Brain microvascular endothelial cell (primary cell): ENCODE measurements around the gene CREB5.

Experiments
- DNase-seq: peaks from one replicate; pipeline ENCODE4 v3.0.0-alpha.2; 2020
- H3K27ac ChIP-seq: fragments of 250-450 bp; sonication (Bioruptor Pico); 2 replicates; pipeline ENCODE4 v1.5.1; 2020; ENCODE audit warnings: mild to moderate bottlenecking, moderate library complexity
- H3K27me3 ChIP-seq: fragments of 250-450 bp; sonication (Bioruptor Pico); replicated peaks from 2 replicates; pipeline ENCODE4 v1.5.1; 2020; ENCODE audit warnings: mild to moderate bottlenecking
- H3K36me3 ChIP-seq: fragments of 250-450 bp; sonication (Bioruptor Pico); replicated peaks from 2 replicates; pipeline ENCODE4 v1.5.1; 2020; ENCODE audit warnings: mild to moderate bottlenecking
- H3K4me3 ChIP-seq: 2 replicates; pipeline ENCODE4 v1.5.1; 2011; ENCODE audit warnings: low read depth, mild to moderate bottlenecking, control low read depth, low read length, moderate library complexity
- in situ Hi-C: cut with HindIII; loops from 2 replicates; pipeline ENCODE4 v1.10.0; 2017; ENCODE audit warnings: low sequenced_read_pairs, low pct_ligation_motif_present
- TF ChIP-seq, protein P1 (sequence below): IDR thresholded peaks from 2 replicates; pipeline ENCODE4 v1.5.1; 2011; ENCODE audit warnings: low read depth, mild to moderate bottlenecking, moderate library complexity, low read length, control low read depth, inconsistent platforms; ENCODE audit errors: missing control alignments

The CREB5 gene

DNA sequence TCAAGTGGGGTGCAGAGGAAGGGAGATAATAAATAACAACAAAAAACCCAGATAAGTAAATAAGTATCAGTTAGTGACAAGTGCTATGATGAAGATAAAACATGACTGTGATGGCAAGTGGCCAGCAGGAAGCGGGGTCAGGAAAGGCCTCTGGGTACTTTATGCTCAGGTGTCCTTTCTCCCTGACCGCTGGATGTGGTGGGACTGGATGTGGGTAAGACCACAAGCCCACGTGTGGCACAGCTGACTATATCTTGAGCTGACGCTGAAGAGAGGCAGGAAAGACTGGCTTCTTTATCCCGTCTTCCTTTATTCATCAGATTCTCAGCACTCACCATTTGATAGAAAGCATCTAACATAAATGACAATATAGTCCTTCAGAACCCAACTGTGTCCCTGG is 87.8 kb downstream of the CREB5 start:
- Histone ChIP-seq H3K36me3 (no peaks in the 10 kb centered on the region), H3K27ac (no peak overlapping the region), H3K27me3 (no peaks in the 10 kb centered on the region), H3K4me3 (no peak overlapping the region)
- TF ChIP-seq, protein P1, sequence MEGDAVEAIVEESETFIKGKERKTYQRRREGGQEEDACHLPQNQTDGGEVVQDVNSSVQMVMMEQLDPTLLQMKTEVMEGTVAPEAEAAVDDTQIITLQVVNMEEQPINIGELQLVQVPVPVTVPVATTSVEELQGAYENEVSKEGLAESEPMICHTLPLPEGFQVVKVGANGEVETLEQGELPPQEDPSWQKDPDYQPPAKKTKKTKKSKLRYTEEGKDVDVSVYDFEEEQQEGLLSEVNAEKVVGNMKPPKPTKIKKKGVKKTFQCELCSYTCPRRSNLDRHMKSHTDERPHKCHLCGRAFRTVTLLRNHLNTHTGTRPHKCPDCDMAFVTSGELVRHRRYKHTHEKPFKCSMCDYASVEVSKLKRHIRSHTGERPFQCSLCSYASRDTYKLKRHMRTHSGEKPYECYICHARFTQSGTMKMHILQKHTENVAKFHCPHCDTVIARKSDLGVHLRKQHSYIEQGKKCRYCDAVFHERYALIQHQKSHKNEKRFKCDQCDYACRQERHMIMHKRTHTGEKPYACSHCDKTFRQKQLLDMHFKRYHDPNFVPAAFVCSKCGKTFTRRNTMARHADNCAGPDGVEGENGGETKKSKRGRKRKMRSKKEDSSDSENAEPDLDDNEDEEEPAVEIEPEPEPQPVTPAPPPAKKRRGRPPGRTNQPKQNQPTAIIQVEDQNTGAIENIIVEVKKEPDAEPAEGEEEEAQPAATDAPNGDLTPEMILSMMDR, result no peak
- DNase-seq, result no peak
- in situ Hi-C loops, result no loop called here

DNA sequence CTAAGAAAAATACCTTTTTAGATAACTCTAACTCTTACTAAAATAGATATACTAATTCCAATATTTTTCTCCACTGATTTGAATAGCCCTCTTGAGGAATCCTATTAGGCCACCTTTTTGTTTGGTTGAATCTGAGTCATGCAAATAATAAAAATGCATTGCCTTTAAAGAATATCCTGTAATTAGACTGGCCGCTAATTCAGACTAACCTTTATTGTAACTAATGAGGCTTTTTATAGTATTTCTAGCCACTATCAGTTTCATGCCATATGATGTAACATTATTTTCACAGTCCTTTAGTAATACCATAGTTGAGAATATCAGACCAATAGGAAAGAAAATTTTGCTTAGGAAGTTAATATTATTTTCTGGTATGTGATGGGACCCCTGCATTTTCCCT is 90.1 kb downstream of the CREB5 start:
- Histone ChIP-seq H3K4me3 (no peak overlapping the region), H3K27ac (no peak overlapping the region), H3K27me3 (no peaks in the 10 kb centered on the region), H3K36me3 (no peaks in the 10 kb centered on the region)
- in situ Hi-C loops, result no loop called here
- no peak for DNase-seq
- TF ChIP-seq, protein P1, result no peak

DNA sequence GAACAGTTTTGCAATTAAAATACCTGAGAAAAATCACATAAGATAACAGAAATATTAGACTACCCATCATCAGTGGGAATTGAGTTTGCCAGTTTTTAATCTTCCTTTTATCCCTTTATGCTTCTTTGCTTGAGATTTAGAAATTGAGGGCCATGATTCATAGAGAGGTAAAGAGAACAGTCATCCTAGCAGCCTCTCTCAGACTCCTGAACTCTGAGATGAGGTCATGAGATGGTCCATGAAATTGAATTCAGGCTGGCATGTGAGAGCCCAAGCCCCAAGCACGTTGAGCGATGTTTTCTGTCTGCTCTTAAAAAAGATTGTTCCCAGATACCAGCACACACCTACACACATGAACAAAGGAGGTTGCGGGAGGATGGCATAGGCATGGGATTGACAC is 91.1 kb downstream of the CREB5 start:
- in situ Hi-C loops, result no loop called here
- no peak overlapping the region for H3K27ac ChIP-seq
- H3K36me3 ChIP-seq, result no peaks in the 10 kb centered on the region
- TF ChIP-seq, protein P1, result no peak
- H3K4me3 ChIP-seq, result no peak overlapping the region
- no peak for DNase-seq
- no peaks in the 10 kb centered on the region for H3K27me3 ChIP-seq

DNA sequence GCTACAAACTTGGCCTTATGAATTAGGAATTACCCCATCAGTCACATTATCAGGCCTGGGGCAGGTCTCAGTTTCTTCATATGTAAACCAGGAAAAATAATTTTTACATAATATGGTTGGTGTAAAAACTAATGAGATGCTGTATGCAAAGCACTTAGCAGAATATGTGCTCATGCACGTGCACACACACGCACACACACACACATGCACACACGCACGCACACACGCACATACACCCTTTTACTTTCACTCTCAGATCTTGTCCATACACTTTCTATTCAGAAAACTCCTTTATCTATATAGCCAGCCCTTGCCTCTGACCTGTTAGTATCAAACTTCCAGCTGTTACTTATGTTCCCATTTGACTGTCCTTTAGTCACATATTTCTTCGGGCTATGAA is 92.7 kb downstream of the CREB5 start:
- Histone ChIP-seq H3K27ac (no peak overlapping the region), H3K27me3 (no peaks in the 10 kb centered on the region), H3K36me3 (no peaks in the 10 kb centered on the region), H3K4me3 (no peak overlapping the region)
- no peak for DNase-seq
- in situ Hi-C loops, result no loop called here
- TF ChIP-seq, protein P1, result no peak

DNA sequence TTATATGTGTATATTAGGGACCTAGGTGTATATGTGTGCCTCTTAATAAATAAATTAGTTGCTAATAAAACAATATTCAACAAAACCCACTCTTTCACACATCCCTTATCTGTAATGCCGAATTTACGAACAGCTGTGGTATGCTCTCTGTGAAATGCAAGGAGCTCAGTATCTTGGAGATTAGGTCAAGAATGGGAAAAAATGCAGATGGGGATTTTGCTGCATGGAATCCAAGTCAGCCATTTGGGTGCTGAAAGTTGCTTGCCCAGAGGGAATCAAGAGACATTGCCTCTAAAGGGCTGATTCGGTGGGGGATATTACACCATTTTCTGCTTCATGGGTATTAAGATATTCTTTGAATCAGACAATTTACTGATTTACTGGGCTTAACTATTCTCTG is 93.5 kb downstream of the CREB5 start:
- TF ChIP-seq, protein P1, result no peak
- Histone ChIP-seq H3K27ac (no peak overlapping the region), H3K36me3 (no peaks in the 10 kb centered on the region), H3K27me3 (no peaks in the 10 kb centered on the region), H3K4me3 (no peak overlapping the region)
- no peak for DNase-seq
- in situ Hi-C loops, result no loop called here

DNA sequence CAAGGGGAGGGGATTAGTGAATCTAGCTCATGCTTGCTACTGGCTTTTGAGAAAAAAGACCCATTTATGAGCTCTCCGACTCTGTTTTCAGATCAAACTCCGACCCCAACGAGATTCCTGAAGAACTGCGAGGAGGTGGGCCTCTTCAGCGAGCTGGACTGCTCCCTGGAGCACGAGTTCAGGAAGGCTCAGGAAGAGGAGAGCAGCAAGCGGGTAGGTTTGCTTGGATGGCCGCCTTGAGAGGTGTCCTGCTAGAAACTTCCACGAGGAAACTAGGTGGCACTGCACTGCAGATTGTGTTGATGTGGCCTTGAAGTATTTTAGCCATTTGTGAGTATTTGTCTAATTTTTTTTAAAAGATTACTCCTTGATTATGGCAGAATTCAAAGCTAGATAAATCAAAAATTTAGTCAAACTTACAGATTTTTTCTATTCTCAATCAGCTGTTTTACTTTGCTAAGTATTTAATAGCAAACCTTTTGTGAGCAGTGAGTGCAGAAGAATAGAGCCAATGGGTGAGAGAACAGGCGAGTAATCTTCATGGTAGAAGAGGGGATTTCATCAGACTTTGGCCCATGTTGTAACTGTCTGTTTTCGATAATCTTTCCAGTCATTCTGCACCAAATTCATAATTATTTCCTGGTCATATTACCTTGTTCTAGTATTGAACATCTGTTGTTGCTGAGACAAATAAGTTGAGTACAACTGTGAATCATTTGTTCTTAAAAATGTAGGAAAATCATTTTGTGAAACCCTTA is 95.4 kb downstream of the CREB5 start:
- H3K27ac ChIP-seq, result no peak overlapping the region
- no peaks in the 10 kb centered on the region for H3K27me3 ChIP-seq
- TF ChIP-seq, protein P1, result no peak
- in situ Hi-C loops, result no loop called here
- no peaks in the 10 kb centered on the region for H3K36me3 ChIP-seq
- DNase-seq, result no peak
- no peak overlapping the region for H3K4me3 ChIP-seq
